Adrenal gland (tissue), 5 donors: ENCODE measurements around the gene B4GALT1.

ENCODE experiments used
- POLR2A ChIP-seq, 2 donors: fragments of 450-650 bp; IDR thresholded peaks; one replicate each; pipeline ENCODE4 v1.6.1; 2017; ENCODE audit warnings: antibody characterized with exemption in 2 of 2, mild to moderate bottlenecking in 2 of 2, moderate library complexity in 1 of 2
- TF ChIP-seq, protein P1 (sequence below), 6 experiments: fragments of 450-650 bp in 4 of 6; fragments of 200-600 bp in 2 of 6; sonication (generic) in 1 of 6; IDR thresholded peaks; 1 replicate in 5 of 6; 2 replicates in 1 of 6; pipeline versions ENCODE4 v1.5.1 to v1.8.0; 2016 to 2021; ENCODE audit warnings: antibody characterized with exemption in 6 of 6, mild to moderate bottlenecking in 2 of 6, moderate library complexity in 1 of 6
- donor health status: DM: no; HTN: no; CAD: no.

DNA sequence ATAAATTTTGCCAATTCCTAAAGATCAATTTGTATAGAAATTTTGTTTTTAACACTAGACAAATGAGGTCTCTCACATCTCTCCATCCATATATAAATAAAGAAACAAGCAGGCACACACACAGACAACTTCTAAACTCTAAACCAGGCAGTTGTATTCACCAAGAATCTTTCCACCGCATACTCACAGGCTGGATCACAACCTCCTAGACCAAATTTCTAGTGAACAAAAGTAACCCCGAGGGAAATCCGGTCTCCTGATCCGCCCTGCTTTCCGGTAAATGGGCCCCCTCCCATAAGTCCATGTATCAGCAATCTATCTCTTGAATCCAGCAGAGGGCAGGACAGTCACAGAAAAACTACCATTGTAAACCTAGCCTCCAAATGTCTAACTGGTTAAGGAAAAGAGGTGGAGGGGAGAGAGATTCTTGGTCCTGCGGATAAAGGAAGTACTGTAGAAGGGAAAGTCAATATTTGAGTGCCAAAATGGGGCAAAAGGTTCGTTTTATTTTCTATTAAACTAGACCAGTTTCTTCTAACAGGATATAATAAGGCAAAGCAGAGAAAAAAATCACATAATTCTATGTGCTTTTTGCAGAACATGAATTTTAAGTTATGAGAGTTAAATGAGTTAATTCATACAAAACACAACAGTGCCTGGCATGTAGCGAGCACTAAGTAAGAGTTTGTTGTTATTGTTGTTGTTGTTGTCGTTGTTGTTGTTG lies 85.8 kb downstream of the B4GALT1 start:
- TF ChIP-seq, protein P1, sequence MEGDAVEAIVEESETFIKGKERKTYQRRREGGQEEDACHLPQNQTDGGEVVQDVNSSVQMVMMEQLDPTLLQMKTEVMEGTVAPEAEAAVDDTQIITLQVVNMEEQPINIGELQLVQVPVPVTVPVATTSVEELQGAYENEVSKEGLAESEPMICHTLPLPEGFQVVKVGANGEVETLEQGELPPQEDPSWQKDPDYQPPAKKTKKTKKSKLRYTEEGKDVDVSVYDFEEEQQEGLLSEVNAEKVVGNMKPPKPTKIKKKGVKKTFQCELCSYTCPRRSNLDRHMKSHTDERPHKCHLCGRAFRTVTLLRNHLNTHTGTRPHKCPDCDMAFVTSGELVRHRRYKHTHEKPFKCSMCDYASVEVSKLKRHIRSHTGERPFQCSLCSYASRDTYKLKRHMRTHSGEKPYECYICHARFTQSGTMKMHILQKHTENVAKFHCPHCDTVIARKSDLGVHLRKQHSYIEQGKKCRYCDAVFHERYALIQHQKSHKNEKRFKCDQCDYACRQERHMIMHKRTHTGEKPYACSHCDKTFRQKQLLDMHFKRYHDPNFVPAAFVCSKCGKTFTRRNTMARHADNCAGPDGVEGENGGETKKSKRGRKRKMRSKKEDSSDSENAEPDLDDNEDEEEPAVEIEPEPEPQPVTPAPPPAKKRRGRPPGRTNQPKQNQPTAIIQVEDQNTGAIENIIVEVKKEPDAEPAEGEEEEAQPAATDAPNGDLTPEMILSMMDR (IDR thresholded peaks at IDR 0.05) = peak; percentile 50 to 99 (median 93)
- TF ChIP-seq POLR2A (IDR thresholded peaks at IDR 0.05) = no peak
